SHP77 (cell line): ENCODE results near the gene ARHGAP10.

Experiments
- DNase-seq, 2 experiments: peaks; one replicate each; lab custom pipeline; 2025; lab: John Stamatoyannopoulos, UW

ARHGAP10 gene

DNA sequence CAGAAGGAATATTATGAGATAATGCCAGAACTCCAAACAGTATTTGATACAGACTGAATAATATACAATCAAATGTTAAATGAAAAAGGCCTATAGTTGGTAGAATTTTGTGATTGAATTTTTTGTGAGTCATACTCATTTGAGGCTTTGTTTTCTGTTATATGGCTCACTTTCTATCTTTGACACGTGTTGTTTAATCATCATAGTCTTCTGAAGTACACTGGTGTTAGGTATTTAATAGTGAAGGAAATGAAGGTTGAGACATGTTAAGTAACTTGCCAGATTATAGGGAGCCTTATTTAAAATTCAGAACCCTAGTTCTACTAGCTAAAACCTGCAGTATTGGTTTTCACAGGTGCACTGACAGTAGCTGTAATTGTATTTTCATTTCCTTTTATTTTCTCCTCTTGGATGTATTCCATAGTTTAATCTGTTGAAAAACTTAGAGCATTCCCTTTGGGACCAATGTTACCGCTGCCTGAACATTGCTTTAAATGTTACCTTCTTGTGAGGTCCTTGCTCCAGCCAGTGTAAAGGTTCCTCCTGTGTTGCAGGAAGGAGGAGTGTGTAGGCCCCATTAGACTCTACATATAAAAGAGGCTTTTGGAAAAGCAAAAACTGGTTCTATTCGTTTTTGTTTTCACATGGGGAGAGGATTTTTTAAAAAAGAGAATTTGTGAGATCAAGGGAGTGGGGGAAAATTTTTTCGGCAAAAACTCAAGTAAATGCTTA is 224.1 kb downstream of the ARHGAP10 start:
- no peak for DNase-seq

DNA sequence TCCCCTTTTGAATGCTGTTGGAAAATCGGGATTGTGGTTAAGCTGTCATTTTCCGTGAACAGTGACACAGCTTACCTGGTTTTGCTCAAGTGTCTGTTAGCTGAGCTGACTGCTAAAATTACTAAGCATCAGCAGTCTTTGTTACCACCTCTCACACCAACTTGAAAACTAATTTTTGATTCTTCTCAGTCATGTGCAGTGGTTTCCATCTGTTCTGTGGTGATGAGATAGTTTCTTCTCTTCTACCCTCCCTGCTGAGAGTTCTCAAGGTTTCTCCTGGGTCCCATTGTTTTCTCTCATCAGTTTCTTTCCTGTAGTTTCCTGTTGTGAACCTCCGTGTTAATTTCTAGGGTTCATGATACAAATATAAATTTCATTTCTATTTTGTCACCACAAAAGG is 225.6 kb downstream of the ARHGAP10 start:
- DNase-seq: no peak

DNA sequence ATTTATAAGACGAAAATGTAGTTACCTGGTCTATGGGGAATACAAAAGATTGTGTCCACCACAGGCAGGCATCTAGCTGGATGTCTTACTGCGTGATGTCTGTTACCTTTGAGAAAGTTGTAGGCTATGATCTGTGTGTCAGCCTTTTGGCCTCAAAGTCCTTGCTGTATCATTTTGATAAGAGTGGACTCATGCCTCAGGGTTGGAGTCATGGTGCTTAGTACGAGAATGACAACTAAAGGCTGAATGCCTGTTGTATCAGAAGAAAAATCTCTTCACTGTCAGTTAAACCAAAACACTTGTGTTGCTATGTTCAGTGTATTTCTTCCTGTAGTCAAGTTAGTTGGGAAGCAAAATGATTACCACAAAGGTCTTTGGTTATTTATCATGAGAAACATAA is 226.2 kb downstream of the ARHGAP10 start:
- no peak for DNase-seq

DNA sequence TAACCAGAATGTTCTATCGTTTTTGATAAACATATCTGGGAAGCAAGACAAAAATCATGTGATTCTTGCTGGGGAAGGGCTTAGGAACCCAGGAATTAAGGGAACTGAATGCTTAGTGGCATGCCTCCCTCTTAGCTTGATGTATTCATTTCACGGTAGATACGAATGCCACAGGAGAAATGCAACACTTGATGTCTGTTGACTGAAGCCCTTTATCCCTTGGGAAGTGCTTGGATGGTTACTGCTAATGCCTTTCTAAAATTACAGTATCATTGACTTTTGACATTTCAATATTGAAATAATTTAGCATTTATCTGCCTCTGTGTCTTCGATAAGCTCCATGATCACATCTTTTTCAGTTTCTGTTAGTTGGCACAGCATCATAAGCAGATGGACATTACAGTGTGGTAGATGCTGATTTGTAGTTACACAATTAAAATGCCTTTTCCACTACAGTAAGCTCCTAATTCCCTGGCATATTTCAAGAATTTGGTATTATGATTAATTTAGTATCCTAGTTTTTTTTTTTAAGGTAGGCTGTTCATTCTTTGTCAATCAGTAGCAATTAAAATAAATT is 226.7 kb downstream of the ARHGAP10 start:
- no peak for DNase-seq

DNA sequence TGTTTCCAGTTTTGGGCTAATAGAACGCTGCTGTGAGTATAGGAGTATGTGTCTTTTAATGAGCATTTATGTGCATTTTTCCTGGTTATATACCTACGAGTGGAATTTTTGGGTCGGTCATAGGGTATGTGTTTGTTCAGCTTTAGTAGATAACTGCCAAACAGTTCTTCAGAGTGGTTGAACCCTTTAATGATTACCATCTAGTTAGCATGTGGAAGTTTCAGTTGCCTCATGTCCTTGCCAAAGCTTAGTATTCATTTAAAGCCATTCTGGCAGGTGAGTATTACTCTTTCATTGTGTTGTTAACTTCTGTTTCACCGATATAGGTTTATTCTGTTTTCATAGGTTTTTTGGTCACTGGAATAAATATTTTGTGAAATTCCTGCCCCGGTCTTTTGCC is 229.1 kb downstream of the ARHGAP10 start:
- no peak for DNase-seq

DNA sequence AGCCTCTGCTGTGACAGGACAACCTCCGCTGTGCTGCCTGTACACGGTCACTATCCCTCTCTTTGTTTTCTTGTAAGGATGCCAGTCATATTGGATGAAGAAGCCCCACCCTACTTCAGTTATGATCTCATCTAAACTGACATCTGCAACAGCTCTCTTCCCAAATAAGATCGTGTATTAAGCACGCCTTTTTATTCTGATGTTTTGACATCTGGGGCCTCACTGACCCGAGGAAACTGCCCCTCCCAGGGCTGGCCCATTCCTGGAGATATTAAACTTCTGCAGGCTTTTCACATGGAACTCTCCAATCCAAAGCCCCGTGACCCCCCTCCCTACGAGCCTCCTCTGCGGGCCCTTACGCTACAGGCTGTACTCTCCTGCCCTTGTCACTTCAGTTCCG is 232.0 kb downstream of the ARHGAP10 start:
- no peak for DNase-seq

DNA sequence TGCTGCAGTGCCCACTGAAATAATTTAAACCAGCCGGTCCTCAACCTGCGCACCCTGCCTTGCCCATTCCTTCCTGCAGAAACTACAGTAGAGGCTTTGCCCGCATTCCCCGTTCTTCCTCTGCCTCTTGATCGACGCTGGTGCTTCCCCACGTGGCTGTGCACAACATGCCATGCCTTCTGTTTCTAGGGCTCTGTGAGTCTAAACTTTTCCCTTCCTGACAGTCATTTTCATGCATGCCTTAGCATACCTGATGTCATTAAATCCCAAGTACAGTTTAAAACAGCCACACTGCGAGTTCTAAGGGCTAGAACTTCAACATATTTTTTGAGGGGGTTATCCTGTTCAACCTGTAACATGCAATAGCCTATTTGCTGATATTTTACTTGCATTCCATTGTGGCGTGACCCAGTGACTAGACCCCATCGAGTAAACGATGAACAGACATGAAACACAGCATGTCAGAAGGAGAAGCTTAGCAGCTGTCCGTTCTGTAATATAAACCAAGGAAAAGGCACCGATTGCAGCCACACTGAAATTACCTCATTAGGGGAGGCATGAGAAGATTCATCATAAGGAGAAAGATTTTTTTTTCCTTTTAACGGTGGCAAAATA is 232.5 kb downstream of the ARHGAP10 start:
- DNase-seq: no peak

DNA sequence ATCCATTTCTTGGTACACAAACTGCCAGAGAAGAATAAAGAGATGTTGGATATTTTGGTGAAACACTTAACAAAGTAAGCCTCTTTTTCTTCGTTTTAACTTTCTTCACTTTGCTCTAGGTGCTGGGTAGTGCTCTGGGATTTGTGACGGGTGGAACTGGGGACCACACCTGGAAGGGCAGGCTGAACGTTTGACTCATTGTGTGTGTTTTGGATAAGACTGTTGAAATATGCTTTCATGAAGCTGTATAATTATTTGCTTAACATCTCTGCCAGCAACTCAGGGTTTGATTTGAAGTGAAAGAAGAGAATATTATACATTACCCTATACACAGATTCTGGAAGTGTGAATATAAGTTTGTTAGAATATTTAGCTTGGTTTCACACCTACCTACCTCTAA is 233.2 kb downstream of the ARHGAP10 start:
- DNase-seq: no peak

DNA sequence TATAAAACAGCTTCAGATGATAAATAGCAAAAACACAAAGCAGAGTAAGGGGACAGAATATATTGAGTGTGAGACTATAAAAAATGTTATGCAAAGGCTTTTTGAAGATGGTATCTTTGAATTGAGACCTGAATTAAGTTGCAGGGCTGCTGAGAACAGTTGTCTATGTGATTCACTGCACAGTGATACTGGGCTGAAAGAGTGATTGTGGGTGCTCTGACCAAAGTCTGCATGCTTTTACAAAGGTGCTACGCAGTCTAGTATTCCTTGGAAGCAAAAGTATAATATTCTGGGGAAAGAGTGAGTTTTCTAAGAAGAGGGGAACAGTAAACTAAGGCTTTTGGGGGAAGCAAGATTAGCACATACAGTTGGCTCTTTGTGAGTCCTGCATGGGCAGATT is 234.0 kb downstream of the ARHGAP10 start:
- no peak for DNase-seq

DNA sequence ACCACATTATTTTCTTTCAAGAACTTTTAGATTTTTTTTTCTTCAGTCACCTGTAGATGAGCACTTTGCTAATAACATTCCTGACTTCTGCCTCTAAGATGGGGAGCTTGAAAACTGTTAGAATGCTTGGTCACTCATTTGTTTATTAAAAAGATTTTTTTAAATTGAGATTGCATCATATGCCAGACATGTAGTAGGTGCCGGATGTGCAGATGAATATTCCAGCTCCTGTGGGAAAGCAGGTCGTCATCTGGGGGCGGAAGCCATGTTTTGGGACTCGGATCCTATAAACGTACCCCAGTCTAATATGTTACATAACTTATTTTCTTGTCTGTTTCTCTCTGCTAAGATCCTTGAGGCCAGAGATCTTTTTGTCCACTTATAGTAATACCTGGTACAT is 236.8 kb downstream of the ARHGAP10 start:
- no peak for DNase-seq

DNA sequence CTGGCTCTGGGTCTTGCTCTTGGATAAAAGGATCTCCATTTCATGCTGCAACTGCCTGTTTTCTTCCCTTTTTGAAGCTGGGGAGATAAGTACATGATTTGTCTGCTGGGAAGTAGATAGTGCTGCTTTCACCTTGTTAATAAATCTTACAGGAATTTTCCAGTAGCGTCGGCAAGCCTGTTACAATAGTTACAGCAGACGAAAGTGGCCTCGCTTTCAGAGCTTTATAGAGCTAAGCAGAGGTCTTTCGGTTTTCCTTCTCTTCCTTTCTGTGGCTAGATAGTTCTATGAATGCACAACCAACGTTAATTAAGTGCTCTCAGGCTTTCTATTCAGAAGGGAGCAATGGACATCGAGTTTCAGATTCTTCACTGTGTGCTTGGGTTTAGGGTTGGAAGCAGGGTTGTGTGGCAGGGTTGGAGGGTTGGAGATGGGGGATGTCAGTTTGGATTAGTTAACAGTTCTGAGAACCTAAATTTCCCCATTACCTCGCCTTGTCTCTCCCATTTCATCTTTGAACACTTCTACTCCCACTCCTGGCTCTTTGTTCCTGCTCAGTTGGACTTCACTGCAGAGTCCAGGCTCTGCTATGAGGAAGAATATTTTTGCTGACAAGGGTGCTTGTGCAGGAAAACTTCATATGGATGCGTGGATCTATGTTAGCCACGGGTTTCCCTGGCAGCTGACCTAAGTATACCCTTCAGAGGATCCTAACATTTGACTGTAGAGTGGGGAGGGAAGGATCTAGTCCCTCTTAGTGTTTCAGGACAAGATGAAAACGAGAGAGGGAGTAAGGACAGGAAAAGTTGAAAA is 237.9 kb downstream of the ARHGAP10 start:
- DNase-seq: no peak

DNA sequence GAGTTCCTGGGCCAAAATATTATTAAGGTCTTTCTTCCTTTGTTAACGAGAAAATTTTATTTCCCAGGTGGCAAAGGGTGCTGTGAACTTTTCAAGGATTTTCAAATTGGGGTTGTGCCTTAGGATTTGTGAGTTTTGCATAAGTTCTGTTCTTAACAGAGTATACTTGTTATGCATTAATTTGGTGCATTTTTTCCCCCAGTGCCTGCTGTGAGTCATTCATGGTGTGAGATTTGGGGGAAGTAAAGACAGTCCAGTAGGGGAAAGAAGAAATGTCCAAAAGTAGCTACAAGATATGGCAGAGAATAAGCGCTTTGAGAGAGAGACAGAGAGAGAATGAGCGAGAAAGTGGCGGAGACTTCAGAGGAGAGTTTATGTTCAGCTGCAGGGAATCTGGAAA is 239.2 kb downstream of the ARHGAP10 start:
- no peak for DNase-seq

DNA sequence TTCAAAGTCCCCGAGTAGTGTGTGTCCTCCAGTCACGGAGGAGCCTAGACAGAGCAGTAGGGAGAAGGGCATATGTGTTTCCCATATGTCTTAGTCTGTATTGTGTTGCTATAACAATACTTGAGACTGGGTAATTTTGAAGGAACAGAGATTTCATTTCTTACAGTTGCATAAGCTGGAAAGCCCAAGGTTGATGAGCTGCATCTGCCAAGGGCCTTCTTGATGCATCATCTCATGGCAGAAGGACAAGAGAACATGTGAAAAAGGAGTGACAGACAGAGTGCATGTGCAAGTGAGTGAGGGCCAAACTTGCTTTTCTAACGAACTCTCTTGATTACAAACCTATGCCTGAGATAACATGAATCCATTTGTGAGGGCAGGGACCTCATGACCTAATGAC is 243.4 kb downstream of the ARHGAP10 start:
- DNase-seq: no peak

DNA sequence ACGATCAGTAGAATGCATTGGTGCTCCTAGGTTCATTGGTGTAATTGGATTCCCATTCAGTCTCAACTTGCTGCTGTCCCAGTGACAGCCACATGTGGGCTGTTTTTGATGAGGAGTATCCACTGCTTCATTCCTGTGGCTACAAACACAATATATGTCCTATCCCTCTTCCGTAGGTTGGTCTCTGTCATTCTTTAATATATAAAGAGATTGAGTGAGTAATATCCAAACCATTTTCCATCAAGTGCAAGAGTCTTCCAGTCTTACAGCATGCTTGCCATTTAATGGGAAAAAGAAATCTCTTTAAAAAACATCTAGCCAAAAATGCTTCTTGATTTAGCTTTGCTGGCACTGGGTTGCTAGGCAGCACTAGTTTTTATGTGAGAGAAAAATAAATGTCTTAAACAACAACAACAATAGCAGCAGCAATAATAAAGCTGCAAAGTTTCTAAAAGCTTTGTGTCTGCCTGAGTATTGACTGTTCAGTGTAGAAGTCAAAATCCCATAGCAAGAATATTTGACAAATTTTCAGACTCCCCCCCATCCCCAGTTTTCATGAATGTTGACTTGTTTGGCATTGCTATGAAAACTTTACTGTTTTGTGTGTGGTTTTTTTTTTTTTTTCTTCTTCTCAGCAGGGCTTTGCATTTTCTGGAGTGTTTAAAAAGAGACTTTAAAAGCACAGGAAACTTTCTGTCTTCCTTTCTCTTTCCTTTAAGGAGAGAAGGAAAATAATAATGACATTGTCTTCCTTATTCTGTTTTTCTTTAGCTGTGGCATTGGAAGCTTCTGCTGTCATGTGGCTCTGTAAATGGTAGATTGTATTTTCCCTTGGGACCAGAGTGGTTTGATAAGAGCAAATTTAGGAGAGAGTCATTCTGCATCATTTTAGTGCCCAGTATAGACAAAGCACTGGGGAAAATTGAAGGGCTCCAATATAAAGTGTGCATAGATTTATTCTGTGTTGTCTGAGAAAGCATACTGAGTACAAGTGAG is 244.3 kb downstream of the ARHGAP10 start:
- no peak for DNase-seq

DNA sequence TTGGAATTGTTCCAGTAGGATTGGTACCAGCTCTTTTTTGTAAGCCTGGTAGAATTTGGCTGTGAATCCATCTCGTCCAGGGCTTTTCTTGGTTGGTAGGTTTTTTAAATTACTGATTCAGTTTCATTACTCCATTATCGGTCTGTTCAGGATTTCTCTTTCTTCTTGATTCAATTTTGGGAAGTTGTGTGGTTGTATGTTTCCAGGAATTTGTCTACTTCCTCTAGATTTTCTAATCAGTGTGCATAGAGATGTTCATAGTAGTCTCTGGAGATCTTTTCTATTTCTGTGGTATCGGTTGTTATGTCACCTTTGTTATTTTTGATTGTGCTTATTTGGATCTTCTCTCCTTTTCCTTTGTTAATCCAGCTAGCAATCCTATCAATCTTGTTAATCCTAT is 248.7 kb downstream of the ARHGAP10 start:
- DNase-seq: no peak

DNA sequence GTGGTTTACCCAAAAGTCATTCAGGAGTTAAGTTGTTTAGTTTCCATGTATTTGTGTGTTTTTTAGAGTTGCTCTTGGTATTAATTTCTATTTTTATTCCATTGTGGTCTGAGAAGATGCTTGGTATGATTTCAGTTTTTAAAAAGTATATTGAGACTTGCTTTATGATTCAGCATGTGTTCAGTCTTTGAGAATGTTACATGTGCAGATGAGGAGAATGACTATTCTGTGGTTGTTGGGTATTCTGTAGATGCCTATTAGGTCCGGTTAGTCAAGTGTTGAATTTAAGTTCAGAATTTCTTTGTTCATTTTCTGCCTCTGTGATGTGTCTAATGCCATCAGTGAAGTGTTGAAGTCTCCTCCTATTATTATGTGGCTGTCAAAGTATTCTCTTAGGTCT is 249.4 kb downstream of the ARHGAP10 start:
- no peak for DNase-seq

DNA sequence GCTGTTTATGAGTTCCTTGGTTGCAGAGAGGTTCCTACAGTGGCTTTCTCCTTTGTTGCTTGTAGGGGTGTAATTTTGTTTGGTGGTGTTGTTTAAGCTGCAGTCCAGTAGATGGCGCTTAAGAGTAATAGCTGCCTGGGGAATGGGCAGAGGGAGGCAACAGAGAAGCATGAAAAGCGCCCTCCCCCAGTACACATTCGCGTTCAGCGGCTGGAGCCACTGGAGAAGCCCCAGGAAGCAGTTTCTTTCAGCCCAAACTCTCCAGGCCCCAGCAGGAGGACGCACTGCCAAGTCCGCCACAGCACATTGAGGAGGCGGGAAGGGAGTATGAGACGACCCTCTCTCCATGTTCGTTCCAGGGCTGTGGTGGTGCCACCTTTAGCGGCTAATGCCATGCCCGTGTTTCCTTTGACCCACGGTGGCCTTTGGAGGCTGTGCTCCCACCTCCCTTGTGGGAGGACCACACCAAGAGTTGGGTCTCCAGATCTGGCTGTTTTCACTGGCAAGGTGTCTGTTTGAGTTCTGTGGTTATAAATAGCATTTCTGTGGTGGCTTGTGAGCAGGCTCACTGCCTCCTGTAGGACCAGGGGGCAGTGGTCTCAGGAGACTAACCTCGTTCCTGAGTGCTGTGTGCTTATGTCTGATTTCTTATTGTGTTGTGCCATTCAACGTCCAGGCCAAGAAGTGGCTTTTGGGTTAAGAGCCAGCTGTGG is 252.3 kb downstream of the ARHGAP10 start:
- peak in 1 of 2 experiments; percentile 6 for DNase-seq

DNA sequence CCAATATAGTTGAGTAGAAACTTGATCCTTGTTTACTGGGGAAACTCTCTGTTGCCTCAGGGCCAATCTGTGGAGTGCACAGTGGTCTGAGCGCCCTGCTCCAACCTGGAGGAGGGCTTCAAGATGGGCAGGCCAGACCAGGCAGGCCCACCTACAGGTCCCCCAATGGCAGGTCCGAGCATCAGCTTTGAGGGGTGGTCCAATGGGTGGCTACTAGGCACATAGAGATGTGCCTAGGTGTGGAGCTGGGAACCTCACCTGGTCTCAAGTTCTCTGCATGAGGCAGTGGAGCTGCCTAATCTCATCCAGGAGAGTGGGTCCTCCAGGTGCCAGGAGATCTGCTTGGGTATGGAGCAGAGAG is 252.9 kb downstream of the ARHGAP10 start:
- DNase-seq: no peak

DNA sequence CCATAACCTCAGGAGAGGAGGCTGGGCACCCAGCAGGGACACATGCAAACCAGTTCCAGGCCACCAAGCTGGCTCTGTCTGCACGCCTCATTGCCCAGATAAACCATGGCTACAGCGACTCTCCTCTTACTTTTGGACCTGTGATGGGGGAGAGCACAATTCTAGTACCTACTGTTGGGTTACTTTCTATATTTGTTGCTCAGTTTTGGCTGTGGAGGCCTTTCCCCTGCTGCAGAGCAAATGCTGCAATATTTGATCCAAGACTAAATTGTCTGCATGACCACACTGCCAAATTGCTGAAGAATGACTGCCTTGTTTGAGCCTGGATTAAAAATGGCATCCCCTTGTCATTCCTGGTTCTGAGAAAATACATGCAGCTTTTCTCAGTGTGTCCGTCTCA is 253.5 kb downstream of the ARHGAP10 start:
- DNase-seq: no peak

DNA sequence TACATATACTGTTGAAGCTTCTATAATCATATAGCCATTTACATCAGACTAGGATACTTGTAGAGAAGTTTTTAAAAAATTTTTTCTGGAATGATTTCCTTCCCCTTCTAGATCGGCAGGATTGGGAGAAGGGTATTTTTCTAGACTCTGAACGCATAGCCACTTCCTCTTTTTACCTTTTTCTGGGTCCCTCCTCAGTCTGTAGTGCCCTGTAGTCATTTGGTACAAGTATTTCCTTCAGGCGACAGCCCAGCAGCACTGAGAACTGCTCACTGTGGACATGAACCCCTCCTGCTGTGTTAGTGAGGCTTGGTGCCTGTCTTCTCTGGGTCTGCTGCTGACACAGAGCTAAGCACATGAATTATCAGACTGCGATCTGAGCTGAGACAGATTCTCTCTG is 255.4 kb downstream of the ARHGAP10 start:
- no peak for DNase-seq
